Mucosa of rectum (tissue), 2 donors: ENCODE measurements around the gene FRMPD2.
"Not testable (repeated sequence)": the region's sequence is repeated elsewhere in the genome, so short reads cannot be mapped to it uniquely, and the experiment has no call there.

Source experiments
- H3K27ac ChIP-seq, 2 donors: one replicate each; pipeline ENCODE4 v1.7.0; 2013; ENCODE audit warnings: inconsistent platforms in 2 of 2, low read depth in 2 of 2, low read length in 2 of 2
- H3K27me3 ChIP-seq, 2 donors: one replicate each; pipeline ENCODE4 v1.7.0; 2013; ENCODE audit warnings: low read length in 2 of 2; ENCODE audit not compliant: control insufficient read depth in 2 of 2, insufficient read depth in 2 of 2
- H3K36me3 ChIP-seq, 2 donors: one replicate each; pipeline ENCODE4 v1.7.0; 2013; ENCODE audit warnings: low read length in 2 of 2; ENCODE audit not compliant: control insufficient read depth in 2 of 2, insufficient read depth in 2 of 2
- H3K4me1 ChIP-seq, 2 donors: one replicate each; pipeline ENCODE4 v1.7.0; 2013; ENCODE audit warnings: low read length in 2 of 2, mild to moderate bottlenecking in 1 of 2; ENCODE audit not compliant: control insufficient read depth in 2 of 2, insufficient read depth in 2 of 2
- H3K4me3 ChIP-seq, 2 donors: one replicate each; pipeline ENCODE4 v1.7.0; 2013; ENCODE audit warnings: low read length in 2 of 2
- H3K9ac ChIP-seq, 2 donors: one replicate each; pipeline ENCODE4 v1.7.0; 2013; ENCODE audit warnings: low read length in 2 of 2, low read depth in 1 of 2, mild to moderate bottlenecking in 1 of 2
- H3K9me3 ChIP-seq, 2 donors: one replicate each; pipeline ENCODE4 v1.7.0; 2013; ENCODE audit warnings: low read length in 2 of 2; ENCODE audit not compliant: control insufficient read depth in 2 of 2
- donor health status: healthy.
- donor health status: Normal muscosa, but diverticular disease.

The FRMPD2 gene

DNA sequence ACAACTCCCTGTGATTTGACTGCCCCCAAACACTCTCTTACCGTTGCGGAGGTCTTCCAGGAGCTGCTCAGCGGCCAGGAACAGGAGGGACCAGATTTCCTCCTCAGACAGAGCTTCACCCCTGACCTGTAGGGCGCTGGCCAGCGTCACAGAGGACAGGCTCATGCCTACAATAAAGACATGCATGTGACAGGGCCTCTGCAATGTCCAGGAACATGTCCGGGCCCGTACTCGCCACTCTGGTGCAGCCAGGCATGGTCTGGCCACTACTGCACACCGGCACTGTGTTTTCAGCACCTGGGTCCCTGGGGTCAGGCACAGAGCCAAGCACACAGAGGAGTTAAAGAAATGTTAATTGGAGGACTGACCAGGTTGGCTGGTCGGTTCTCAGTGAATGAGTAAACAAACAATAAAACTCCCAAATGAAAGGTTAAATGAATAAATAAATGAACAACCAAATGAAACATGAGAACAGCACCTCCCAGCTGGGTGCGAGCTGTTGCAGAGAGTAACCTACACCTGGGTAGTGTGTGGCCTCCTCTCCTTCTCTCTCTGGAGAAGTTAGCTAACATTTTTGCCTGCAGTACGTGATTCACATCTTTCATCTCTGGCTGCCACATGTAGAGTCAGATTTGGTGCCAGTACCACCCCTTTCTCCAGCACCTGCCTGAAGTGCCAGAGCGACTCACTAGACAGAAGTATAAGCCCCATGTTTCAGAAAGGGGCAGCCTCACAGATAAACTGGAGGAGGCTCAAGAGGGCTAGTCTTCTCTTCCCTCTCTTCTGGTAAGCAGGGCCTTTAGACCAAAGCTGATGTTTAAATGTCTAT, 22.8 kb downstream of the FRMPD2 start:
- Histone ChIP-seq H3K27me3 (no peaks in the 10 kb centered on the region), H3K36me3 (no peaks in the 10 kb centered on the region), H3K9me3 (no peaks in the 10 kb centered on the region), H3K27ac (no peak overlapping the region), H3K9ac (no peak overlapping the region), H3K4me3 (no peak overlapping the region), H3K4me1 (peaks cover 0 to 5% of the 10 kb centered on the region in 2 donors)

DNA sequence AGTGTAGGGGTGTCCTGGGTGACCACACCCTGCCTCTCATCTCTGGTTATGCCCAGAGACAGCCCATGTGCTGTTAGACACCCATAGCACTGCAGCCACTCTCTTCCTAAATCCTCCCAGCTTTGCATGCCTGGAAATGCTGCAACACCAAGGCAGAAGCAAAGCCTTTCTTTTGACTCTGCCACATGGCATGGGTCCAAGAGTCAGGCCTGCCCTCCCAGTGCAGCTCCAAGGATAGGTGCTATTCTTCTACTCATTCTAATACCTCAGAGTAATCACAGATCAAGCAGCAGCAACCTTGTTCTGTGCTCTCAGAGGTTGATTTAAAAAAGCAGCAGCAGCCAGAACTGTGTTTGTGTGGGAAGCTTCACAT, 23.4 kb downstream of the FRMPD2 start:
- Histone ChIP-seq H3K27me3 (no peaks in the 10 kb centered on the region), H3K9me3 (no peaks in the 10 kb centered on the region), H3K4me1 (peaks cover 0 to 5% of the 10 kb centered on the region in 2 donors), H3K9ac (no peak overlapping the region), H3K4me3 (no peak overlapping the region), H3K27ac (no peak overlapping the region), H3K36me3 (no peaks in the 10 kb centered on the region)

DNA sequence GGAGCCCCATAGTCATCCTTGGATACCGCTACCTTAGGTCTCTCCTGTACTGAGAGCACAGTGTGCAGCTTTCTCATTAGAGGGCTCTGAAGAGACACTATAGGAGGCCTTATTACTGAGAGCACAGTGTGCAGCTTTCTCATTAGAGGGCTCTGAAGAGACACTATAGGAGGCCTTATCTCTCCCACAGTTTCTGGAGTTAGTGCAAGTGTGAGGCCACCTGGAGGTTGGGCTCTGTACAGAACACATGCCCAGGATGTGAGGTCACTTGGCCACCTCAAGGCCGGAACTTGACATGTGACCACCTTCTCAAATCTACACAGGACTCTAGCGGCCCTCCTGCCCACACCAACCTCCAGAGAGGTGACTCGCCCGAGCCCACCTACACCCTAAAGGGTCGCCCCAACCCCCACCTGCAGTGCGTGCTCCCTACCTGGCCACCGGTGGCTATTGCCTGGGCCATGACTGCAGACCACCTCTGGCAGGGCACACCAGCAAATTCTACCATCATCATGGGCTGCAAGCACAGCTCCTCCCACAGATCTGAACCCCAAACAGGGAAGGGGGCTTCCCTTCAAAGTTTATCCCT, 24.6 kb downstream of the FRMPD2 start:
- no peak overlapping the region for H3K9ac ChIP-seq
- H3K27me3 ChIP-seq = no peaks in the 10 kb centered on the region
- H3K36me3 ChIP-seq = no peaks in the 10 kb centered on the region
- peaks cover 0 to 5% of the 10 kb centered on the region in 2 donors for H3K4me1 ChIP-seq
- H3K9me3 ChIP-seq = no peaks in the 10 kb centered on the region
- no peak overlapping the region for H3K4me3 ChIP-seq
- H3K27ac ChIP-seq = no peak overlapping the region

DNA sequence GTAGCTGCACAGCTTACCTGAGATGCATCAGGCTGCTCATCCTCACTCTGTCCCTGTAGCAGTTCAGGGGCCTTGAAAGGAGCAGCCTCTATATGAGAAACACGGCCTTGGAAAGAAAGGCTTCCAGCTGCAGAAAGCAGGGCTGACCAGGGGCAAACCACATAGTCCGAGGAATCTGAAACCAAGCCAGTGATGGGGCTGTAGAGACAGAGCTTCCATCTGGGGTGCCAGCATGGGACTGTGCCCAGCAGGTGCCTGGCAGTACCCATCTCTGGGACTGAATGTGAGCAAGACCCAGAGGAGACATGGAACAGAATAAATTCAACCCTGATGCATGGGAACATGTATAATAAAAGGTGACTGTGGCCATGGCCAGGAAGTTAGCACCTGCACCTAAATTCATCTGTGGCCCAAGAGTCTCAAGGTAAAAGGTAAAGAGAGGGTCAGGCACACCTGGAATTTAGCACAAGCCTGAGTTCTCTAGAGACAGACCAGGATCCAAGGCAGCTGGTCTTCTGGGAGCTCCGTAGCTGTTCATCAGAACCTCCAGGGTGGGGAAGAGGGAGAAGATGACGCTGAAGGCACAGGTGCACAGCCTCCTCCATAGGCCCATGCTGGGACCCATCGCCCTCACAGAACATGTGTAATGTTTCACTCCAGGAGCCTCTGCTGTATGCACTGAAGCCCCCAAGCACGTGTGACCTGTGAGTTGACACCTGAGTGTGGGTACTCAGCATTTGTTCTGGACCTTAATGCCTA, 25.3 kb downstream of the FRMPD2 start:
- H3K9ac ChIP-seq = no peak overlapping the region
- no peaks in the 10 kb centered on the region for H3K27me3 ChIP-seq
- no peaks in the 10 kb centered on the region for H3K36me3 ChIP-seq
- H3K4me3 ChIP-seq = no peak overlapping the region
- H3K9me3 ChIP-seq = no peaks in the 10 kb centered on the region
- H3K27ac ChIP-seq = no peak overlapping the region
- peaks cover 0 to 5% of the 10 kb centered on the region in 2 donors for H3K4me1 ChIP-seq

DNA sequence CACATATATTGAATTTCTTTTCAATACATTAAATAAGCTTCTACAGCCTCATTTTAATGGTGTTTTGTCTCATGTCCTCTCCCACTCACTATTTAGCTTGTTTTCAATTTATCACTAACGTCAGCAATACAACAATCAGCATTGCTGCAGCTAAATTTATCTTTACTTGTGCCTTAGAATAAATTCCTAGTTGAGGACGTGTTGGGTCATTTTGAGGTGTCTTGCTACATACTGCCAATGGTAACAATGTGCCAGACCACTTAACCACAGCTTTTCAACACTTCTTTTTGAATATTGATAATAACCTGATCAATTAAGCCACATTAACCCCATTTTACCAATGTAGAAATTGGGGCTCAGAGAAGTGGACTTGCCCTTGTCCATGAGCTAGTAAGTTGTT, 26.0 kb downstream of the FRMPD2 start:
- Histone ChIP-seq H3K27me3 (no peaks in the 10 kb centered on the region), H3K27ac (no peak overlapping the region)

DNA sequence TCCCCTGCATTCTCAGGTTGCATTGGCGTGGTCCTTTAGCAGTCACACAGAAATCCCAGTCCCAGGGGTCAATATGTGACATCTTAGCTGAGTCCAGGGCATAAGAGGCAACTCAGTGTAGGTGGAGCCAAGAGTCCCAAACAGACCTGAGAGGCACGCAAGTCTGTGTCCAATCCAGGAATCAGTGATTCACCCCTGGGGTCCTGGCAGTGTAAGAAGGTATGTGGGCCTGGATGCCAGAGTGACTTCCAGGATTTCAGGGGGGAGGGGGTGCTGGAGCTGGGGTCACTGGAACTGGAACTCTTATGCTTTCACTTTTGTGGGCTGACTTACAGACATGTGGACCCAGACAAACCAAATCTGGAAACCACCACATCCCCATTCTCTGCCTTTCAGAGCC, 26.8 kb downstream of the FRMPD2 start:
- Histone ChIP-seq H3K27ac (no peak overlapping the region), H3K9me3 (no peaks in the 10 kb centered on the region)

More for the DNA sequence above, 26.0 kb downstream of the FRMPD2 start:
- no peaks in the 10 kb centered on the region for H3K9me3 ChIP-seq
- no peaks in the 10 kb centered on the region for H3K36me3 ChIP-seq
- H3K4me3 ChIP-seq = no peak overlapping the region
- H3K4me1 ChIP-seq = peaks cover 0 to 5% of the 10 kb centered on the region in 2 donors
- H3K9ac ChIP-seq = no peak overlapping the region

DNA sequence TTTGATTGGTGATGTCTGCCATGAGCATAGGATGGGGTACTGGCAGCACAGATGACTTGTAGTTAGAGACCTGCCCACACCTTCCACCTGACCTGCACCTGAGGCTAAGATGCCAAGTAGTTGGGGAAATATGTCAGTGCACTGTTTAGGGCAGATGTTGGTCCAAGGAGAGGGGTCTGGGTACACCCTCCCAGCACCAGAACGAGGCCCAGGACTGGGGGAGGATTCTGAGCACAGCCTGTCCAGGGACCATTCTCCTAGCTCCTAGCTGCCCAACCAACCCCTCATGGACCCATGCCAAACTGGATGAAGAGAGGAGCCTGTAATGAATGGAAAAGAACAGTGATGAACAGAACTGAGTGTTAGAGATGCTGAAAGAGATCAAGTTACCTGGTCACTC, 28.0 kb downstream of the FRMPD2 start:
- Histone ChIP-seq H3K27ac (no peak overlapping the region), H3K36me3 (no peaks in the 10 kb centered on the region), H3K4me1 (no peaks in the 10 kb centered on the region), H3K4me3 (no peak overlapping the region), H3K27me3 (peaks cover 0 to 3% of the 10 kb centered on the region in 2 donors), H3K9me3 (no peaks in the 10 kb centered on the region), H3K9ac (no peak overlapping the region)

More for the DNA sequence above, 26.8 kb downstream of the FRMPD2 start:
- Histone ChIP-seq H3K36me3 (no peaks in the 10 kb centered on the region), H3K27me3 (peaks cover 0 to 3% of the 10 kb centered on the region in 2 donors), H3K9ac (no peak overlapping the region), H3K4me3 (no peak overlapping the region), H3K4me1 (peaks cover 0 to 5% of the 10 kb centered on the region in 2 donors)

DNA sequence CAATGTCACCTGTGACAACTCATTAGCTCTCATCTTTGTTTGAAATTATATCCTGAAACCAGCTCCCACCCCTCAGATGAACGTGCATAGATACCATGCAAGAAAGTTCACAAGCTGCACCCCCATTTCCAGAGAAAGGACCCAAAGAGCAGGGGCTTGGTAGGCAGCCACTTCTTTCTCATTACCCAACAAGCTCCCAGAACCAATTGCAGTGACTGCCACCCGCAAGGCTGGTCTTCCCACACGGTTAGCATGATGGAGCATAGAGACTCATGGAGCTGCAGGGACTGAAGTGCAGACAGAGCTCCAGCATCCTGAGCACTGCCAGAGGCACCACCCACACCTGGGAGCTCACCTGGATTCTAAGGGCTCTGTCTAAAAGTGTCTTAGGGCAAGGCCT, 28.5 kb downstream of the FRMPD2 start:
- H3K4me1 ChIP-seq = no peaks in the 10 kb centered on the region
- no peaks in the 10 kb centered on the region for H3K9me3 ChIP-seq
- no peaks in the 10 kb centered on the region for H3K36me3 ChIP-seq
- no peak overlapping the region for H3K9ac ChIP-seq
- H3K27me3 ChIP-seq = peaks cover 0 to 3% of the 10 kb centered on the region in 2 donors
- no peak overlapping the region for H3K4me3 ChIP-seq
- H3K27ac ChIP-seq = no peak overlapping the region

DNA sequence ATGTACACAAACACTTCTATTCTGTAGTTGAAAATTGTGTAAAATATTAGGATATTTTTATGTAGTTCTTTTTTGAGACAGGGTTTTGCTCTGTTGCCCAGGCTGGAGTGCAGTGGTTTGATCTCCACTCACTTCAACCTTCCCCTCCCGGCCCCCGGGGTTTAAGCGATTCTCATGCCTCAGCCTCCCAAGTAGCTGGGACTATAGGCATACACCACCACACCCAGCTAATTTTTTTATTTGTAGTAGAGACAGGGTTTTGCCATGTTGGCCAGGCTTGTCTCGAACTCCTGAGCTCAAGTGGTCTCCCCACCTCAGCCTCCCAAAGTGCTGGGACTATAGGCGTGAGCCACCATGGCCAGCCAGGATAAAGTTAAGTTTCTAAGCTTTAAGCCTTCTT, 30.6 kb downstream of the FRMPD2 start:
- not testable (repeated sequence) for H3K4me3 ChIP-seq, H3K4me1 ChIP-seq, H3K27ac ChIP-seq, H3K9ac ChIP-seq, H3K27me3 ChIP-seq, H3K9me3 ChIP-seq, H3K36me3 ChIP-seq

DNA sequence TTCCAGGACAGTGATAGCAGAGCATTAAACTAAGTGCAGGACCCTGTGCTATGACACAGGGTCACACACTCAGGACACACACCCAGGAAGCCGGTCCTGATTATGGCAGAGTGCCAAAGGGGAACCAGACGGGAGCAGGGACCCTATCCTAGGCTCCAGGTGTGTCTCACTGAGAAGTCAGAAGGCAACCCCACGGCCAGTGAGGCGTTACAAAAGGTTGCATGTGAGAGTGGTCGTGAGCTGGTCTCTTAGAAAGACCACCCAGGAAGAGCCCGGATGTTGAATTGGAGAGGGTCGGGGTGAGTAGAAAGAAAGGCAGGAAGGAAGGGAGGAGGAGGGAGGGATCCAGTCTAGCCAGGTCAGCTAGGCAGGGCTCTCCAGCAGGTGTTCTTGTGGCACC, 31.0 kb downstream of the FRMPD2 start:
- Histone ChIP-seq H3K9ac (no peak overlapping the region), H3K4me3 (no peak overlapping the region), H3K27ac (no peak overlapping the region), H3K27me3 (peaks cover 0 to 3% of the 10 kb centered on the region in 2 donors), H3K9me3 (no peaks in the 10 kb centered on the region), H3K4me1 (no peaks in the 10 kb centered on the region), H3K36me3 (no peaks in the 10 kb centered on the region)
